ENCODE measurements around the gene COMMD4. TPM values are rescaled to one million over a fixed set of nuclear protein-coding genes. Genes with fewer than 3 reads are reported as not detected.

COMMD4 gene
- total and polyA plus RNA-seq, 2 of the 4 experiments (the other 2 are of a cell fraction), result 91.2 to 133 TPM

- CTCF ChIA-PET, result no interaction called here
- Histone ChIP-seq H2BK15ac (ENCODE audit: low read depth, low read length) (no peak overlapping the region), H3K27me3 (ENCODE audit: control insufficient read depth, insufficient read depth, low read length) (peaks cover 21% of the 10 kb centered on the region), H3K36me3 (ENCODE audit: control insufficient read depth, insufficient read depth, low read length) (no peaks in the 10 kb centered on the region), H3K4ac (ENCODE audit: low read depth, low read length) (no peak overlapping the region), H3K4me2 (ENCODE audit: low read depth, low read length) (no peak overlapping the region), H2BK20ac (ENCODE audit: low read depth, low read length) (no peak overlapping the region), H2AK5ac (ENCODE audit: low read depth, low read length) (no peak overlapping the region), H3K79me1 (ENCODE audit: low read depth in 1 of 2, low read length in 2 of 2) (no peaks in the 10 kb centered on the region), H2BK5ac (ENCODE audit: low read depth, low read length, poor library complexity, severe bottlenecking) (no peak overlapping the region), H3K27ac (ENCODE audit: insufficient read depth, low read length) (no peak overlapping the region), H2BK120ac (ENCODE audit: low read depth, low read length) (no peak overlapping the region), H2AFZ (replicated peaks; ENCODE audit: low read length, poor library complexity) (no peak overlapping the region), H3K4me1 (ENCODE audit: control insufficient read depth, insufficient read depth, low read length) (no peaks in the 10 kb centered on the region), H4K8ac (ENCODE audit: low read depth in 2 of 2, low read length in 2 of 2) (no peak overlapping the region), H4K20me1 (ENCODE audit: insufficient read depth, low read length) (no peaks in the 10 kb centered on the region), H3K9me1 (ENCODE audit: insufficient read depth, low read length) (no peaks in the 10 kb centered on the region), H3K9ac (ENCODE audit: low read depth, low read length) (no peak overlapping the region), H4K91ac (ENCODE audit: insufficient read depth, low read depth, low read length) (no peak overlapping the region), H3K18ac (ENCODE audit: low read depth, low read length) (no peak overlapping the region), H3K14ac (replicated peaks; ENCODE audit: low read depth, low read length) (no peak overlapping the region), H3K9me3 (ENCODE audit: control insufficient read depth, insufficient read depth, low read length) (no peaks in the 10 kb centered on the region), H2AK9ac (replicated peaks; ENCODE audit: low read depth, low read length, poor library complexity) (no peak overlapping the region), H4K5ac (ENCODE audit: low read depth, low read length) (no peak overlapping the region), H3K23ac (ENCODE audit: low read depth, low read length) (no peak overlapping the region), H3K4me3 (ENCODE audit: insufficient read depth, low read depth, low read length) (no peak overlapping the region), H3K56ac (ENCODE audit: extremely low read depth, insufficient read depth, low read length) (no peak overlapping the region)
- no peak for ATAC-seq (ENCODE audit: low read depth)
- DNase-seq, result no peak
- BruUV-seq (replicated peaks), result no TSS peak
- POLR2A ChIA-PET (ENCODE audit: unreplicated experiment), result no interaction called here
- TF ChIP-seq, protein P1, sequence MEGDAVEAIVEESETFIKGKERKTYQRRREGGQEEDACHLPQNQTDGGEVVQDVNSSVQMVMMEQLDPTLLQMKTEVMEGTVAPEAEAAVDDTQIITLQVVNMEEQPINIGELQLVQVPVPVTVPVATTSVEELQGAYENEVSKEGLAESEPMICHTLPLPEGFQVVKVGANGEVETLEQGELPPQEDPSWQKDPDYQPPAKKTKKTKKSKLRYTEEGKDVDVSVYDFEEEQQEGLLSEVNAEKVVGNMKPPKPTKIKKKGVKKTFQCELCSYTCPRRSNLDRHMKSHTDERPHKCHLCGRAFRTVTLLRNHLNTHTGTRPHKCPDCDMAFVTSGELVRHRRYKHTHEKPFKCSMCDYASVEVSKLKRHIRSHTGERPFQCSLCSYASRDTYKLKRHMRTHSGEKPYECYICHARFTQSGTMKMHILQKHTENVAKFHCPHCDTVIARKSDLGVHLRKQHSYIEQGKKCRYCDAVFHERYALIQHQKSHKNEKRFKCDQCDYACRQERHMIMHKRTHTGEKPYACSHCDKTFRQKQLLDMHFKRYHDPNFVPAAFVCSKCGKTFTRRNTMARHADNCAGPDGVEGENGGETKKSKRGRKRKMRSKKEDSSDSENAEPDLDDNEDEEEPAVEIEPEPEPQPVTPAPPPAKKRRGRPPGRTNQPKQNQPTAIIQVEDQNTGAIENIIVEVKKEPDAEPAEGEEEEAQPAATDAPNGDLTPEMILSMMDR (conservative IDR thresholded peaks at IDR 0.05; ENCODE audit: low read depth, low read length), result no peak
- peak; percentile 34; the same call in 1 of the 2 replicates for TF ChIP-seq CEBPB (IDR thresholded peaks at IDR 0.05; ENCODE audit: low read depth, low read length)
- no peak for TF ChIP-seq NFE2L2 (IDR thresholded peaks at IDR 0.05; ENCODE audit: low read depth, low read length)
- TF ChIP-seq SMC3 (IDR thresholded peaks at IDR 0.05; ENCODE audit: low read depth, low read length), result no peak
- no peak for TF ChIP-seq BHLHE40 (IDR thresholded peaks at IDR 0.05; ENCODE audit: low read depth, low read length)
- no peak for TF ChIP-seq RCOR1 (IDR thresholded peaks at IDR 0.05; ENCODE audit: insufficient replicate concordance, low read length)
- TF ChIP-seq MXI1 (IDR thresholded peaks at IDR 0.05; ENCODE audit: borderline replicate concordance, low read depth, low read length), result no peak
- WGBS, 2 experiments (ENCODE audit: extremely low coverage in 2 of 2, insufficient read length in 1 of 2), result no CpG with 5 or more reads among the region's 4 CpGs
- intact Hi-C loops (cut with micrococcal nuclease) (no loop called here), dilution Hi-C loops (cut with HindIII; ENCODE audit: low sequenced_read_pairs, unreplicated experiment) (no loop called here), in situ Hi-C loops (cut with MboI; ENCODE audit: low sequenced_read_pairs) (no loop called here)
These were observed 9.9 kb upstream of the COMMD4 start for GRCh38 chr15:75325922-75326321.

All from IMR-90 (cell line).